ENCODE data around the gene PLA1A. TPM values are rescaled to one million over a fixed set of nuclear protein-coding genes. Genes with fewer than 3 reads are reported as not detected.

The PLA1A gene
- total RNA-seq, 1 experiment from 2014 or later: not detected

DNA sequence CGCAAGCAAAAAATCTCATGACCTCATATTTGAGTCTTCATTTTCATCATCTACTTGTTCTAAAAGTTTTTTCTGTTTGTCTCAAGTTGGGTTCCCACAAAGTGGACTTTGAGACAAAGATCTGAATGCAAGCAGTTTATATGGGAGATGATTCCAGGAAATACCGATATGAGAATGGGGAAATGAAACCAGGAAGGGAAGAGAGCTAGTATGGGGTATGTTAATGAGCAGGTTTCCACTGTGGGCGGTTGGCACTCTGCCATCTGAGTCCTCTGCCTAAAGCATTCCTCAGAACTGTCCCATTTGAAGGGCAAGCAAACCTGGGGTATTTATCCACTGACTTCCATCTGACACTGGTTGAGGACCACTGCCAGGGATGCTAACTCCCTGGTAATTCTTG, 9.6 kb upstream of the PLA1A start:
- intact Hi-C loops (cut with micrococcal nuclease; ENCODE audit: unreplicated experiment): no loop called here
- no peak for TF ChIP-seq EZH2 (IDR thresholded peaks at IDR 0.05; ENCODE audit: borderline replicate concordance, low read depth, low read length, poor library complexity, severe bottlenecking)
- no peak for TF ChIP-seq CTCF (conservative IDR thresholded peaks at IDR 0.05; ENCODE audit: low read depth, low read length)
- peak; percentile 59 for DNase-seq (ENCODE audit: low spot score)
- H3K27me3 ChIP-seq (replicated peaks; ENCODE audit: insufficient read depth, low read depth, low read length, poor library complexity): no peaks in the 10 kb centered on the region
- H3K27ac ChIP-seq (ENCODE audit: low read depth, low read length, poor library complexity, severe bottlenecking): no peak overlapping the region
- no peaks in the 10 kb centered on the region for H3K4me1 ChIP-seq (ENCODE audit: insufficient read depth, low read length, poor library complexity, severe bottlenecking)
- H3K9me3 ChIP-seq (ENCODE audit: low read depth, low read length, poor library complexity, severe bottlenecking): no peaks in the 10 kb centered on the region
- no peak overlapping the region for H3K4me3 ChIP-seq (ENCODE audit: low read depth, low read length, poor library complexity, severe bottlenecking)
- POLR2A ChIA-PET (ENCODE audit: low non-redundant PET): interaction anchor here (0.6 kb wide), 1 partner anchor 27 kb away, joined by 6 read pairs; no protein-coding TSS in a partner anchor
- no TSS peak for BruUV-seq (replicated peaks)
- CTCF ChIA-PET: no interaction called here
- H3K36me3 ChIP-seq (ENCODE audit: insufficient read depth, low read length, poor library complexity, severe bottlenecking): no peaks in the 10 kb centered on the region

DNA sequence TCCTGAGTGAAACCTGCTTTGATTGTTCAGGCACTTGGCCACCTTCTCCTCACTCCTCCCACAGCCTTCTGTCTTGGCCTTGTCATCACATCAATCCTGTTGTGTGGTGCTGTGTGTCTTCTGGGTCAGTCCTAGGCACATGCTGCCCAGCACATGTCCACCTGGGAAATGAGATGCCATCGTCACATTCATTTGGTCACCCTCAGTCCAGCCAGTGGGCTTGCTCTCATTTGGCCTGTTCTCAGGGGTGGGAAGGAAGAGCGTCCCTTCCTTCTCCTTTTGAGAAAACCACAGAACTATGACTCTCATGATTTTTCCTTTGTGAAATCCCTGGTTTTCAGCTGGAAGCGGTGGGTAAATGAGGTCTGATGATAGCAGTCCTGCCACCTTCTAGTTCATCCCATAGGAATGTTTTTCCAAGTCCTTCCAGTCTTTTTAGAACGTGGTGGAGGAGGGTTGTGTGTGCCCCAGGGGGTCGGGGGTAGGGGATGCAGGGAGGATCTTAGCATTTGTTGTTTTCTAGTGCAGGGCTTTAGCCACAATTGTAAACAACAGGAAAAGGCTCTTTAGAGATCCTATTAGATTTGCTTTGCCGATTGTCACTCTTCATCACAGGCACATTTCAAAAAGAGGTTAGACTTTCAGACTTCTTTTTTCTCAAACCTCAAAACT, 8.4 kb upstream of the PLA1A start:
- no peaks in the 10 kb centered on the region for H3K27me3 ChIP-seq (replicated peaks; ENCODE audit: insufficient read depth, low read depth, low read length, poor library complexity)
- TF ChIP-seq EZH2 (IDR thresholded peaks at IDR 0.05; ENCODE audit: borderline replicate concordance, low read depth, low read length, poor library complexity, severe bottlenecking) (no peak), CTCF (conservative IDR thresholded peaks at IDR 0.05; ENCODE audit: low read depth, low read length) (no peak)
- H3K9me3 ChIP-seq (ENCODE audit: low read depth, low read length, poor library complexity, severe bottlenecking): no peaks in the 10 kb centered on the region
- no peak overlapping the region for H3K27ac ChIP-seq (ENCODE audit: low read depth, low read length, poor library complexity, severe bottlenecking)
- intact Hi-C loops (cut with micrococcal nuclease; ENCODE audit: unreplicated experiment): no loop called here
- BruUV-seq (replicated peaks): no TSS peak
- no peak overlapping the region for H3K4me3 ChIP-seq (ENCODE audit: low read depth, low read length, poor library complexity, severe bottlenecking)
- H3K4me1 ChIP-seq (ENCODE audit: insufficient read depth, low read length, poor library complexity, severe bottlenecking): no peaks in the 10 kb centered on the region
- no peaks in the 10 kb centered on the region for H3K36me3 ChIP-seq (ENCODE audit: insufficient read depth, low read length, poor library complexity, severe bottlenecking)
- no peak for DNase-seq (ENCODE audit: low spot score)
- ChIA-PET CTCF (no interaction called here), POLR2A (ENCODE audit: low non-redundant PET) (no interaction called here)

- H3K9me3 ChIP-seq (ENCODE audit: low read depth, low read length, poor library complexity, severe bottlenecking): no peaks in the 10 kb centered on the region
- POLR2A ChIA-PET (ENCODE audit: low non-redundant PET): no interaction called here
- intact Hi-C loops (cut with micrococcal nuclease; ENCODE audit: unreplicated experiment): no loop called here
- CTCF ChIA-PET: no interaction called here
- H3K4me1 ChIP-seq (ENCODE audit: insufficient read depth, low read length, poor library complexity, severe bottlenecking): no peaks in the 10 kb centered on the region
- no peak for DNase-seq (ENCODE audit: low spot score)
- BruUV-seq (replicated peaks): no TSS peak
- H3K27me3 ChIP-seq (replicated peaks; ENCODE audit: insufficient read depth, low read depth, low read length, poor library complexity): no peaks in the 10 kb centered on the region
- TF ChIP-seq CTCF (conservative IDR thresholded peaks at IDR 0.05; ENCODE audit: low read depth, low read length) (no peak), EZH2 (IDR thresholded peaks at IDR 0.05; ENCODE audit: borderline replicate concordance, low read depth, low read length, poor library complexity, severe bottlenecking) (no peak)
- no peak overlapping the region for H3K27ac ChIP-seq (ENCODE audit: low read depth, low read length, poor library complexity, severe bottlenecking)
- H3K36me3 ChIP-seq (ENCODE audit: insufficient read depth, low read length, poor library complexity, severe bottlenecking): no peaks in the 10 kb centered on the region
- no peak overlapping the region for H3K4me3 ChIP-seq (ENCODE audit: low read depth, low read length, poor library complexity, severe bottlenecking)
These were observed 7.0 kb upstream of the PLA1A start for GRCh38 chr3:119590706-119591105.

All from A673 (cell line).